GM19193 (cell line): ENCODE measurements around the gene DNASE1.
A peak's percentile ranks its signal among the peaks of the same experiment; 100 is the strongest.

ENCODE experiments used
- POLR2A ChIP-seq: IDR thresholded peaks from 4 replicates; pipeline ENCODE4 v1.6.1; 2011; ENCODE audit not compliant: insufficient read depth, insufficient read length; ENCODE audit errors: extremely low read depth

DNASE1 gene

DNA sequence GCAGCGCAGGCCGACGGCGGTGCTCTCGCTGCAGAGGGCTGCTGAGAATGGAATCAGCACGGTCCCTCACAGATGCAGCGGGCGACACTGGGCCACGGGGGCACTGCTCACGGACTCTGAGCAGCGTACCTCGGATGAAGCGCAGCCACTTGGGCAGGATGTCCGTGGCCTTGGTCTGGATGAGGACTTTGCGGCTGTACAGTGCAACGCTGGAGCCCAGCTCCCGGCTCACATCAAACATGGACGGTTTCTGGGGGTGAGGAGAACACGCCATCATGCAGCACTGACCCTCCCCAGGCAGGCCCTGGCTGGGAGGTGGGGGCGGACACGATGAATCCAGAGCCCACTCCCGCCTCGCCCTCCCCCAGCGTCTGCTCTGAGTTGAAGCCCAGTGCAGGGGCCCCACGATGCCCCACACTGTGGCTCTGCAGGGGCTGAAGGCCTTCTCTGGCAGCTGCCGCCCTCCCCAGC is 18.1 kb downstream of the DNASE1 start:
- no peak for TF ChIP-seq POLR2A

DNA sequence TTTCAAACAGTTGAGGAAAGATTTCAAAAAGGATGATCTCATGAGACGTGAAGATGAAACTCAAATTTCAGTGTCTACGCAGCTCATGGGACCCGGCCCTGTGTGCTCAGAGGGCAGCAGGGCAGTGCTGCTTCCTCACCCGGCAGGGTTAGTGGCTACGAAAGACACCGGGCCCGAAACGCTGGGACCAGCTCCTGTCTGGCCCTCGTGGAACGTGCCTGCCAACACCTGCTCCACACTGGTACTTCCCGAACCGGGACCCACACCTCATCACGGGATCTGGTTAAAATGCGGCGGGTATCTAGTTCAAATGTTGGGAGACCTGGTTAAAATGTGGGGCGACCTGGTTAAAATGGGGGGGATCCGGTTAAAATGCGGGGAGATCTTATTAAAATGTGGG is 18.7 kb downstream of the DNASE1 start:
- TF ChIP-seq POLR2A = no peak

DNA sequence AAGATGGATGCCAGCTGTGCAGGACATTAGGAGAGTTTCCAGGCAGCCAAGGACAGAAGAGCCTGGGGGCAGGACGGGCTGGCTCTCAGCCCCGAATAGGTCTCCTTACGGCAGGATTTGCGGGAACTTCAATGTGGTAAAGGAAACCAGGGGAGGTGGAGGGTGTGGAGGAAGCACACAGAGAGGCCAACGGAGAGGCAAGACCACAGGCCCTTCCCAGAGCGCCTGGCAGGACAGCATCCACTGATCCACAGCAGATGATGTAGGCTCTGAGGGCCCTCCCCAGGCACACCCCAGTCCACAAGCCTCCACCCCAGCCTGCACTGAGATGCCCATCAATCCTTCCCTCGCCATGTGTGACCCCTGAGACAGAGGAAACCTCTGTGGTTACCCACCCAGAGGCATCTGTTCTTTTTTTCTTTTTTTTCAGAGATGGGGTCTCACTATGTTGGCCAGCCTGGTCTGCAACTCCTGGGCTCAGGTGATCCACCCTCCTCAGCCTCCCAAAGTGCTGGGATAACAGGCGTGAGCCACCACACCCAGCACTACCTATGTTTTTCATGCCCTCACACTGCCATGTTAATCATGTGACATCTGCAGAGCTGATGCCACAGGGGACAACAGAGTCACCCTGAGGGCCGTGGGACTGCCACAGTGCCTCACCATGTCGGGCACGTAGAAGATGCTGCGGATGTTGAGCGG is 19.3 kb downstream of the DNASE1 start:
- TF ChIP-seq POLR2A = no peak

DNA sequence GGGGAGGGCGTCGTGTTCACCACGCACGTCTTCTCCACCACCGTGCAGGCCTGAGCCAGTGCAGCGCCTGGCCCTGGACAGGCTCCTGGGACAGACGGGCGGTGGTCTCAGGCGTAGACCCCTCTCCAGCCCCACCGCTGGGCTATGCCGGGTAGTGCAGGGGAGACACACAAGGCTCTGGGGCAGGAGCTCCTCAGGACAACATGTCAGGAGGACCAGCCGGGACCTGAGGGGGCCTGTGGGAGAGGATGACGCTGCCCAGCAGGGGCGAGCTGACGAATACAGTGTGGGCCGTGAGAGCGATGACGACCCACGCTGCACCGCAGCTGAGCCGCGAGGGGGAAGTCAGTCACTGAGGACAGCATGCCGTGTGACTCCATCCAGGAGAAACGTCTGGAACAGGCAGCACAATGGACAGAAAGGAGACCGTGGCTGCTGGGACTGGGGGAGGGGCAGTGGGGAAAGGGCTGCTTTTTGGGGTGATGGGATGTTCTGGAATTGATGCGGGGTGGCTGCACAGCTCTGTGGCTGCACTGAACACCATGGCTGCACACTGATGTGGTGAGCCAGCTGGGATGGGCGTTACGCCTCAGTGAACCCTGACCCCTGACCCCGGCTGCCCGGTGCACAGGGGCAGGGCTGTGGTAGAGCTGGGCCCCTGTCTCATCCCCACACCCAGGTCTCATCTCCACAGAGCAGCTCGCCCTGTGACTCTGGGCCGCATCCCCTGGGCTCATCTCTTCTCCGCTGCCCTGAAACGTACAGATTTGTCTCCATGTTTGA is 20.2 kb downstream of the DNASE1 start:
- TF ChIP-seq POLR2A = no peak

DNA sequence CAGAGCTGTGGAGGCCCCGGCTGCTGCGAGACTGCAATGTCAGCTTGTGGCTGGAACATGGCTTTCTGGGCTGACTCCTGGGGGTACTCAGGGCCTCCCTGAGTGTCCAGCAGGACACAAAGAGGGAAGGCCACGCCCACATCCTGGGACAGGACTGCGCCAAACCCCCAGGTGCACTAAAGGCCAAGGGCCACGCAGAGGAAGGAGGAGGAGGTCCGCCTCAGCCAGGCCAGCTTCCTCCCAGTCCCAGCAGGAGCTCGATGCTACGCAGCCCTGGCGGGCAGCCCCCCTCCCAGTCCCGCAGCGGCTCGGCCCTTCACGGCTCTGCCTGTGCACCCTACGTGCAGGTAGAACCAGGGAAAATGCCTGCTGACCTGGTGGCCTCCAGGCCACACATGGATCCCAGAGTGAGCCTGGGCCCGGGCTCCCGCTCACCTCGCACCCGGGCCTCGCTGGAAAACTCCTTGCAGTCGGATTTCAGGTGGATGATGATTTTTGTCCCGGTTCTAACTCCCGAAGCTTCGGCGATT is 21.2 kb downstream of the DNASE1 start:
- no peak for TF ChIP-seq POLR2A

DNA sequence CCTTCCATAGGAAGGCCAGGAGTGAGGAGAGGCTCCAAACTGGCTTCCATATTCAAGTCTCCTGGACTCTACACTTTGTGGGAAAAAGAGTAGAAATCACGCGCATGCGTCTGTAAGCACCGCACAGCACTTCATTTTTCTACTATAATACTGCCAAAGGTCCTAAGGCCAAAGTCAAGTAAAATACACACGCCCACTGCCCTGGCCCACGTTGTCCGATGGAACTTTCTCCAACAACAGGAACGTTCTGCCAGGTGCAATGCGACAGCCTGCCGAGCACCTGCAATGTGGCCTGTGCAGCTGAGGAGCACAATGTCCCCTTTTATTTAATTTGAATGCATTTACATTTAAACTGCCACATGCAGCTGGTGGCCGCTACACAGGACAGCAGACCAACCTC is 23.5 kb downstream of the DNASE1 start:
- TF ChIP-seq POLR2A = no peak

DNA sequence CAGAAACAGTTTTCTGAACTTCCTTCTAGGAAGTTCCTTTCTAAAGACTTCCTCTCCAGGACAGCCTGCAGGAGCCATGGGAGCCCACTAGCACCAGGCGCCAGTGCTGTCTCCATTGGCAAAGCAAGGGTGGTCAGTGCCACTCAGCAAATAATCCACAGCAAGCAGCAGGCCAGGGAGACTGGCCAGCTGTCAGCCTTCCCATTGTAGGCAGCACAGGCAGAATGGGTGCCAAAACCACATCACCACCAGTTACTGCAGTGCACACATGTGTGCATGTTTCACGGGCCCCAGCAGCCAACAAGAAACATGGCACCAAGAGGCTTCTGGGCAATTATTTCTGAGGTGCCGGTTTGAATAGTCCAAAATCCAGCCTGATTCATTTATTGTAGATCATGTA is 26.7 kb downstream of the DNASE1 start:
- TF ChIP-seq POLR2A = no peak

DNA sequence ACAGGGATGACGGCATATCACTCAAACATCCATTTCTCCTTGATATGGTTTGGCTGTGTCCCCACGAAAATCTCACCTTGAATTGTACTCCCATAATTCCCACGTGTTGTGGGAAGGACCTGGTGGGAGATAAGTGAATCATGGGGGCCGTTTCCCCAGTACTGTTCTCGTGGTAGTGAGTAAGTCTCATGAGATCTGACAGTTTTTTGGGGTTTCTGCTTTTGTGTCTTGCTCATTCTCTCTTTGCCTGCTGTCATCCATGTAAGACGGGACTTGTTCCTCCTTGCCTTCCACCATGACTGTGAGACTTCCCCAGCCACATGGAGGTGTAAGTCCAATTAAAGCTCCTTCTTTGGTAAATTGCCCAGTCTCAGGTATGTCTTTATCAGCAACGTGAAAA is 32.5 kb downstream of the DNASE1 start:
- TF ChIP-seq POLR2A = no peak

DNA sequence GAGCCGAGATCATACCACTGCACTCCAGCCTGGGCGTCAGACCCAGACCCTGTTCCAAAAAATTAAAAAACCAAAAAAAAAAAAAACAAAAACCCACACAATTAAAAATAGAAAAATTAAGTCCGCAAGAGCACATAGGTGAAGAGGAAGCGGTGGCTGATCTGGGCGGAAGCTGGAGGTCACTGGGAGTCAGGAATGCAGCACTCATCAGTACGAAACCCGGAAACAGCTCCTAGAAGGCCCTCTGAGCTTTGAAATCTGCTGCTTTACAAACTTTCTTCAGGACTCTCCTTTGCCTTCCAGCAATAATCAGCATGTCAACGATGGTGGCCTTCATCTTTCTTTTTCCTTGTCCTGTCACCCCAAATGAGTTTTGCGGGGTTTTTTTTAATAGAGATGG is 33.3 kb downstream of the DNASE1 start:
- TF ChIP-seq POLR2A = no peak

DNA sequence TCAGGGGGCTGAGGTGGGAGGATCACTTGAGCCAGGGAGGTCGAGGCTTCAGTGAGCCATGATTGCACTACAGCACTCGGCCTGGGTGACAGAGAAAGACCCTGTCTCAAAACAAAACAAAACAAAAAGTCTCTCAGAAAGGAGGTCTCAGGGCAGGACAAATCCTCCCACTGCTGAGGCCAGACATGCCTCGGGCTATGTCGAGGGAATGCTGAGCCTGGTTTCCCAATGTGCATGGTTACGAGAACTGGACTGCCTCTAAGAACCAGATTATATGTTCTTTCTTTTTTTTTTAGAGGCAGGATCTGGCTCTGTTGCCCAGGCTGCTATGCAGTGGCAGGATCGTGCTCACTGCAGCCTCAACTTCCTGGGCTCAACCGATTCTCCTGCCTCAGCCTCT is 35.2 kb downstream of the DNASE1 start:
- TF ChIP-seq POLR2A = no peak

DNA sequence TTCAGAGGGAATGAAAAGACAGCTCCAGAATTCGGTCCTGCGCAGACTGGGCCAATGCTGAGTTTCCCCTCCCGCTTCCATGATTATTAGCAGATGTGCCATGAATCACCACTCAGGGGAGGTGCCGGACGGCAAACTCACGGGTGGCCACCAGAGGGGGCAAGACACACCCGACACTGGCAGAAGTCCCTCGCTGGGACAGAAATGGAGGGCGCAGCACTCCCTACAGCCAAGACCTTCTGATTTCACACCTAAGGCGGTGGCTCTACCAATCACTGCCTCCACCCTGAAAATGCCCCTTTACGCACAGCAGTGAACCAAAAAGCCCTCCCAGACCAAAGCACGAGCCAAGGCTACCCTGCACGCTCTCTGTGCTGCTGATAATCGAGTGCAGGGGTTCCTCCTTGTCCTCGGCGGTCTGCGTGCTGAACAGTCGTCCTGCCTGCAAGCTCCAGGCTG is 36.0 kb downstream of the DNASE1 start:
- TF ChIP-seq POLR2A = peak; percentile 23

DNA sequence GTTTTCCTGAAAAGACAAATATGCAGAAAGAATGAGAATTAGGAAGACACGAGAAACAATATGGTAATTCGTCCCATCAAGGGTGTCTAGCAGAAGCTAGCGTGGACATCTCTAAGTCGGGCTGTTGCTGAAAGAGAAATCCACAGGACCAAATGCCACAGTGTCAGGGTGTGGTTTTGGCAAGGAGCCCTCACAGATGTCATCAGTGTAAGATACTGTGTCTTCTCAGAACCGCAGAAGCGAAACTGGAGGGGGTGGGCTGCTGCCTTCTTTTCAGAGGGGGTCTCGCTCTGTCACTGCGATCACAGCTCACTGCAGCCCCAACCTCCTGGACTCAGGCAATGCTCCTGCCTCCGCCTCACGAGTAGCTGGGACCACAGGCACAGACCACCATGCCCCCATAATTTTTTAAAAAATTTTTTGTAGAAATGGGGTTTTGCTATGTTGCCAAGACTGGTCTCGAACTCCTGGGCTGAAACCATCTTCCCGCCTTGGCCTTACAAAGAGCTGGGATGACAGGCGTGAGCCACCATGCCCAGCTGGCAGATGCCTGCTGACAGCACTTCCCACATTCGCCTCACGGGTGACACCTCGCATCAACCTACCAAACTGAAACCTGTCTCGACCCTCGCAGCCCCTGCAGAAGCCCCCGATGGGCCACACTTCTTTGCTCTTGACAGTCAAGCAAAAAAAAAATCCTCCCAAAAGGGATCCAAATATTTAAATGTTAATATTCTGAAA is 36.7 kb downstream of the DNASE1 start:
- TF ChIP-seq POLR2A = no peak

DNA sequence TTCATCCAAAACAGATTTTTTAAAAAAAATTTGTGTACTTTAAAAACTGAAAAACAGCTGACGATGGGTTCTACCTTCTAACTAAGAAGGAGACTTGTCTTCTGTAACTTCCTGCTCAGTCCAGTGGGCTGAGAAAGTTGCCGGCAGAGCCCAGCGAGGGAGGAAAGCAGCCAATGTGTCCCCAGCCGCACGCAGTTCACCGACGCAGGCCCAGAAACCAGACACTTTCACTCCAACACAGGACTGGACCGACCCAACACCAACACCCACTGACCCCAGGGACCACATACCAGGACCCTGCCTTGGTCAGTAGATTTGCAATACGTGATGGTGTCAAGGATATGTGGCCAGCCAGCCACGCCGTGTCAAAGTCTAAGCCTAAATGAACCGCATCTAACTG is 37.3 kb downstream of the DNASE1 start:
- no peak for TF ChIP-seq POLR2A

DNA sequence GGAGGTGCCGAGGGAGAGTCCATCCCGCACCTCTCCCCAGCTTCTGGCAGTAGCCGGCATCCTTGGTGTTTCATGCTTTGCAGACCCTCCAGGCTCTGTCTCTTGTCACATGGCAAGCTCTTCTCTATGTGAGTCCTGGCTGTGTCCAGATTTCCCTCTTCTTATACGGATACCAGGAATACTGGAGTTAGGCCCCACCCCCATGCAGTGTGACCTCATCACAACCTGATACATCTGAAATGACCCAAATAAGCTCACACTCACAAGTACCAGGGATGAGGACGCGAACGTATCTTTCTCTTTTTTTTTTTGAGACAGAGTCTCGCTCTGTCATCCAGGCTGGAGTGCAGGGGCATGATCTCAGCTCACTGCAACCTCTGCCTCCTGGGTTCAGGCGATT is 39.6 kb downstream of the DNASE1 start:
- no peak for TF ChIP-seq POLR2A
